Body of pancreas (tissue), 4 donors: Measurements from ENCODE around the gene CALML3.

Experiments used
- CTCF ChIP-seq, 7 experiments: fragments of 450-650 bp in 4 of 7; fragments of 200-600 bp in 3 of 7; sonication (generic) in 3 of 7; IDR thresholded peaks; one replicate each; pipeline ENCODE4 v1.5.1; 2016 to 2019; ENCODE audit warnings: antibody characterized with exemption in 7 of 7
- POLR2A ChIP-seq, 3 donors: fragments of 450-650 bp; IDR thresholded peaks; one replicate each; pipeline ENCODE4 v1.6.1; 2016; ENCODE audit warnings: antibody characterized with exemption in 3 of 3, mild to moderate bottlenecking in 2 of 3

GRCh38 chr10:5502061-5502521 is 22.7 kb upstream of the CALML3 start:
- no peak for TF ChIP-seq CTCF (IDR thresholded peaks at IDR 0.05)
- no peak for TF ChIP-seq POLR2A (IDR thresholded peaks at IDR 0.05)
